Thyroid gland (tissue), 4 donors: ENCODE data around the gene MUC20. TPM values are rescaled to one million over a fixed set of nuclear protein-coding genes. Genes with fewer than 3 reads are reported as not detected.
"Not testable (repeated sequence)": the region's sequence is repeated elsewhere in the genome, so short reads cannot be mapped to it uniquely, and the experiment has no call there.

Source experiments
- DNase-seq, 2 donors: peaks; one replicate each; pipeline ENCODE4 v3.0.0-alpha.2; 2019
- H3K27ac ChIP-seq, 3 donors: fragments of 200-600 bp; sonication (generic); 1 replicate in 2 of 3; 2 replicates in 1 of 3; pipeline ENCODE4 v1.5.1; 2016 to 2019; ENCODE audit warnings: mild to moderate bottlenecking in 1 of 3, moderate library complexity in 1 of 3
- H3K27me3 ChIP-seq: fragments of 200-600 bp; sonication (generic); one replicate; pipeline ENCODE4 v1.5.1; 2019
- H3K36me3 ChIP-seq, 2 donors: fragments of 200-600 bp; sonication (generic); one replicate each; pipeline ENCODE4 v1.5.1; 2016 to 2019
- H3K4me1 ChIP-seq, 2 donors: fragments of 200-600 bp; sonication (generic); one replicate each; pipeline ENCODE4 v1.5.1; 2017 to 2019
- H3K4me3 ChIP-seq, 3 donors: fragments of 200-600 bp; sonication (generic); replicated peaks in 1 of 3; 1 replicate in 2 of 3; 2 replicates in 1 of 3; pipeline ENCODE4 v1.5.1; 2016; ENCODE audit warnings: mild to moderate bottlenecking in 1 of 3
- H3K9me3 ChIP-seq: fragments of 200-600 bp; sonication (generic); one replicate; pipeline ENCODE4 v1.5.1; 2017
- POLR2A ChIP-seq, 2 donors: fragments of 450-650 bp; IDR thresholded peaks; one replicate each; pipeline ENCODE4 v1.6.1; 2017; ENCODE audit warnings: antibody characterized with exemption in 2 of 2, mild to moderate bottlenecking in 2 of 2, moderate library complexity in 1 of 2
- WGBS, 2 donors: methylation state at CpG; one replicate each; pipeline ENCODE4 v1.1.5; 2017; 5-methylcytosine and 5-hydroxymethylcytosine counted together
- intact Hi-C: fragments of 100-400 bp; cut with DNase I; formaldehyde crosslinking; loops from one replicate; pipeline ENCODE4 v1.15.1; 2023
- total RNA-seq, 4 donors: library from RNA; depleted of rRNA; stranded (reverse); fragments of >200 nt; gene quantifications; one replicate each; pipeline ENCODE4 v1.2.3, GENCODE V29; 2016
- TF ChIP-seq, protein P1 (sequence below), 6 experiments: fragments of 200-600 bp in 3 of 6; fragments of 450-650 bp in 3 of 6; sonication (generic) in 3 of 6; IDR thresholded peaks; one replicate each; pipeline ENCODE4 v1.5.1; 2016 to 2019; ENCODE audit warnings: antibody characterized with exemption in 6 of 6, mild to moderate bottlenecking in 2 of 6, inconsistent platforms in 1 of 6, moderate library complexity in 1 of 6

The MUC20 gene
- total RNA-seq, 4 donors from 2014 or later = 3.9 to 18.4 (median 13.9) TPM

DNA sequence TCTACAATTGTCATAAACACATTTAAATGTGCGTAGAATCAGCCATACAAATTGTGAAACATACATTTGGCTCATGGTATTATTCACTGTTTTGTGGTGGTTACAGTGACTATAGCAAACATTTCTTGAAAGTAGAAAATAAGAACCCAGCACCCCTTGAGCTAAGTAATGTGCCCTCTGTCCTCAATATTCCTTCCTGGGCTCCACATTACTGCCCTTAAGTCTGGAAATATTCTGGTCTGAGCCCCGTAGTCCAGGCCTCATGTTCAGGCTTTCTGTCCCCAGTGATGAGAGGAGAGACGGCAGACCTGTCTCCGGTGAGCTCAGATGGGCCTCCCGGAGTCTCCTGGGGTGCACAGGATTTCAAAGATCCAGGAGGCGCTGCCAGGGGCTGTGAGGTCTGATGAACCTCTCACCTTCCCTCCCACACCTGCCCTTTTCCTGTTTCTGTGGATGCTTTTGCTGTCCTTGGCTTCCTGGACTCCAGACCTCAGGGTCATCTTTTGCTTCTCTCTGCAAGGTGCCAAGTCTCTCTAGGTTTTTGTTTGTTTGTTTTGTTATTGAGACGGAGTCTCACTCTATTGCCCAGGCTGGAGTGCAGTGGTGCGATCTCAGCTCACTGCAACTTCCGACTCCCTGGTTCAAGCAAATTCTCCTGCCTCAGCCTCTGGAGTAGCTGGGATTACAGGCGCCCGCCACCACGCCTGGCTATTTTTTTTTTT, 8.8 kb upstream of the MUC20 start:
- no peaks in the 10 kb centered on the region for H3K4me1 ChIP-seq
- no peaks in the 10 kb centered on the region for H3K9me3 ChIP-seq
- H3K27me3 ChIP-seq = no peaks in the 10 kb centered on the region
- 87 to 89% methylated on average over 12 of the region's 12 CpGs for WGBS, 2 donors
- no peak for TF ChIP-seq POLR2A (IDR thresholded peaks at IDR 0.05)
- TF ChIP-seq, protein P1, sequence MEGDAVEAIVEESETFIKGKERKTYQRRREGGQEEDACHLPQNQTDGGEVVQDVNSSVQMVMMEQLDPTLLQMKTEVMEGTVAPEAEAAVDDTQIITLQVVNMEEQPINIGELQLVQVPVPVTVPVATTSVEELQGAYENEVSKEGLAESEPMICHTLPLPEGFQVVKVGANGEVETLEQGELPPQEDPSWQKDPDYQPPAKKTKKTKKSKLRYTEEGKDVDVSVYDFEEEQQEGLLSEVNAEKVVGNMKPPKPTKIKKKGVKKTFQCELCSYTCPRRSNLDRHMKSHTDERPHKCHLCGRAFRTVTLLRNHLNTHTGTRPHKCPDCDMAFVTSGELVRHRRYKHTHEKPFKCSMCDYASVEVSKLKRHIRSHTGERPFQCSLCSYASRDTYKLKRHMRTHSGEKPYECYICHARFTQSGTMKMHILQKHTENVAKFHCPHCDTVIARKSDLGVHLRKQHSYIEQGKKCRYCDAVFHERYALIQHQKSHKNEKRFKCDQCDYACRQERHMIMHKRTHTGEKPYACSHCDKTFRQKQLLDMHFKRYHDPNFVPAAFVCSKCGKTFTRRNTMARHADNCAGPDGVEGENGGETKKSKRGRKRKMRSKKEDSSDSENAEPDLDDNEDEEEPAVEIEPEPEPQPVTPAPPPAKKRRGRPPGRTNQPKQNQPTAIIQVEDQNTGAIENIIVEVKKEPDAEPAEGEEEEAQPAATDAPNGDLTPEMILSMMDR (IDR thresholded peaks at IDR 0.05) = no peak
- H3K27ac ChIP-seq = no peak overlapping the region
- no peak for DNase-seq
- intact Hi-C loops = no loop called here
- no peak overlapping the region for H3K4me3 ChIP-seq
- peaks cover 28 to 32% of the 10 kb centered on the region in 2 donors for H3K36me3 ChIP-seq

DNA sequence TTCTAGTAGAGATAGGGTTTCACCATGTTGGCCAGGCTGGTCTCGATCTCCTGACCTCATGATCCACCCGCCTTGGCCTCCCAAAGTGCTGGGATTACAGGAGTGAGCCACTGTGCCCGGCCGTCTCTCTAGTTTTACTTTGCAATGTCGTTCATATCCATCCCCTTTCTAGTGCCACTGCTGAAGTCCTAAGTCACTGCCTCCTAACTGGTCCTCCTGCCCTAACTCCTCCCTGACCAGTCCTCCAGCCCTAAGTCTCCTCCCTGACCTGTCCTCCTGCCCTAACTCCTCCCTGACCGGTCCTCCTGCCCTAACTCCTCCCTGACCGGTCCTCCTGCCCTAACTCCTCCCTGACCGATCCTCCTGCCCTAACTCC, 8.3 kb upstream of the MUC20 start:
- intact Hi-C loops, H3K4me3 ChIP-seq, H3K27ac ChIP-seq, H3K4me1 ChIP-seq, H3K27me3 ChIP-seq, DNase-seq, H3K9me3 ChIP-seq: not testable (repeated sequence)
- 79 to 88% methylated on average over 7 to 8 of the region's 8 CpGs for WGBS, 2 donors
- peaks cover 28 to 32% of the 10 kb centered on the region in 2 donors for H3K36me3 ChIP-seq

DNA sequence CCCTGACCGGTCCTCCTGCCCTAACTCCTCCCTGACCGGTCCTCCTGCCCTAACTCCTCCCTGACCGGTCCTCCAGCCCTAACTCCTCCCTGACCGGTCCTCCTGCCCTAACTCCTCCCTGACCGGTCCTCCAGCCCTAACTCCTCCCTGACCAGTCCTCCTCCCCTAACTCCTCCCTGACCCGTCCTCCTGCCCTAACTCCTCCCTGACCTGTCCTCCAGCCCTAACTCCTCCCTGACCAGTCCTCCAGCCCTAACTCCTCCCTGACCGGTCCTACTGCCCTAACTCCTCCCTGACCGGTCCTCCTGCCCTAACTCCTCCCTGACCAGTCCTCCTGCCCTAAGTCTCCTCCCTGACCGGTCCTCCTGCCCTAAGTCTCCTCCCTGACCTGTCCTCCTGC, 7.6 kb upstream of the MUC20 start:
- H3K27ac ChIP-seq, intact Hi-C loops, H3K27me3 ChIP-seq, H3K9me3 ChIP-seq, H3K4me1 ChIP-seq, DNase-seq, H3K4me3 ChIP-seq: not testable (repeated sequence)
- peaks cover 27 to 30% of the 10 kb centered on the region in 2 donors for H3K36me3 ChIP-seq
- WGBS, 2 donors = 25 to 53% methylated on average over 5 to 8 of the region's 9 CpGs

DNA sequence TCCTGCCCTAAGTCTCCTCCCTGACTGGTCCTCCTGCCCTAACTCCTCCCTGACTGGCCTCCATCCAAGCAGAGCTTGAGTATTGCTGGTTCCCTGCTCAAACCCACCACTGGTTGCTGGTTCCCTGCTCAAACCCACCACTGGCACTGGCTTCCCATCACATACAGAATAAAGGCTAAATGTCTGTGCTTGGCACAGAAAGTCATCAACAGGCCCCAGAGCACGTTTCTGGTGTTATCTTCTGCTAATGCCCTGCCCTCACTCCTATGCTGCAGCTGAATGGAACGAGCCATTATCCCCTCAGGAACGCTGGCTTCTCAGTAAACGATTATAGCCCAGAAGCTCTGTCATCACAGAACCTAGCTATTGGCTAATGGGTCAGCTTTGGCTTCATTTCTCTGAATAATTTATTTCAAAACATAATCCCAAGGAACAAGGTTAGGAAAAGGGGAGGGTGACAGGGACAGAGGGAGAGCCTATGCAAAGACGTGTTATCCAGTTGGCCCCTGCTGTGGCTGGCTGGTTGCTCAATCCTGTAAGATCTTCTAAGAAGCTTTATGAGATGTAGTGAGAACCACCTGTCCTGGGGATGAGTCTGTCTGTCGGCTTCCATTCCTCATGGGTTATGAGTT, 6.3 kb upstream of the MUC20 start:
- Histone ChIP-seq H3K4me3 (no peak overlapping the region), H3K36me3 (peaks cover 19 to 21% of the 10 kb centered on the region in 2 donors), H3K4me1 (no peaks in the 10 kb centered on the region), H3K27ac (no peak overlapping the region), H3K9me3 (no peaks in the 10 kb centered on the region), H3K27me3 (no peaks in the 10 kb centered on the region)
- 84 to 87% methylated on average over 6 of the region's 6 CpGs for WGBS, 2 donors
- intact Hi-C loops = no loop called here
- no peak for DNase-seq
- TF ChIP-seq POLR2A (IDR thresholded peaks at IDR 0.05) = no peak
- TF ChIP-seq, protein P1 (IDR thresholded peaks at IDR 0.05) = no peak

DNA sequence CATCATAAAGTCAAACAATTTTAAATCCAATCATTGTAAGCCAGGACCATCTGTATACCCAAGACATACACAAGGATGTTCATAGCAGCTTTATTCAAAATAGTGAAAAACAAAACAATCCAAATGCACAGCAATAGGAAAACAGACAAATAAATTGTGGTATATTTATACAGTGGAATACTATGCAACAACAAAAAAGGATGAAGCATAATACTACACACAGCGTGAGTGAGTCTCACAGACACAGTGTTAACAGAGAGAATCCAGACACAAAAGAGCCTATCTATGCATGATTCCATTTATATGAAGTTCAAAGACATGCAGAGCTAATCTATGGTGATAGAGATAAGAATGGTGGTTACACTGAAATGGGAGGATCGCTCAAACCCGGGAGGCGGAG, 5.6 kb upstream of the MUC20 start:
- TF ChIP-seq, protein P1 (IDR thresholded peaks at IDR 0.05) = no peak
- no peak for TF ChIP-seq POLR2A (IDR thresholded peaks at IDR 0.05)
- H3K27me3 ChIP-seq = no peaks in the 10 kb centered on the region
- peaks cover 19 to 21% of the 10 kb centered on the region in 2 donors for H3K36me3 ChIP-seq
- intact Hi-C loops = no loop called here
- no peak overlapping the region for H3K4me3 ChIP-seq
- H3K9me3 ChIP-seq = no peaks in the 10 kb centered on the region
- no peak for DNase-seq
- 67 to 71% methylated on average over 4 of the region's 4 CpGs for WGBS, 2 donors
- no peaks in the 10 kb centered on the region for H3K4me1 ChIP-seq
- no peak overlapping the region for H3K27ac ChIP-seq

DNA sequence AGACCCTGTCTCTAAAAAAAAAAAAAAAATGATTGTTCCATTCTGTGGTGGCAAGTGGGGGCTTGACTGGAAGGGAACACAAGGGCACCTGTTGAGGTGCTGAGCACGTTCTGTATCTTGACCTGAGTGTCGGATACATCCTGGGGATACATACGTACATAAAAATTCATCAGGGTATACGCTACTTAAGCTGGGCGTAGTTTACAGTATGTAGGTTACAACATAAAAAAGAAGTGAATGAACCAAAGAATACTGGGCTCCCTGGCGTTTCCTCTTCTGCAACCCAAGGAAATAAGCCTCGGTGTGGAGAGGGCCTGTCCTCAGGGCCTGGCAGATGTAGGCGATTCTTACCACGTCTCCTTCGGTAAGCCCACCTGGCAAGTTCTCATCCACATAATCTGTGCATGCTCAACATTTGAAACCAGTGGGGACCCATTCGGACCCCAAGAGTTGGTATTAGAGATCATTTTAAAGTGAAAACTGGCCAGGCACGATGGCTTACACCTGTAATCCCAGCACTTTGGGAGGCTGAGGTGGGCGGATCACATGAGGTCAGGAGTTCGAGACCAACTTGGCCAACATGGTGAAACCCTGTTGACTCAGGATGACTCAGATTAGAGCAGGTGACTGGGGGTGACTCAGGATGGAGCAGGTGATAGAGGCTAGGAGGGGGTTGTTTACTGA, 5.1 kb upstream of the MUC20 start:
- Histone ChIP-seq H3K27ac (no peak overlapping the region), H3K36me3 (peaks cover 19 to 21% of the 10 kb centered on the region in 2 donors), H3K9me3 (no peaks in the 10 kb centered on the region), H3K27me3 (no peaks in the 10 kb centered on the region), H3K4me1 (peaks cover 2 to 3% of the 10 kb centered on the region in 2 donors), H3K4me3 (no peak overlapping the region)
- TF ChIP-seq, protein P1 (IDR thresholded peaks at IDR 0.05) = no peak
- TF ChIP-seq POLR2A (IDR thresholded peaks at IDR 0.05) = no peak
- intact Hi-C loops = no loop called here
- no peak for DNase-seq
- WGBS, 2 donors = 84 to 86% methylated on average over 14 of the region's 14 CpGs
